SK-N-SH (cell line): ENCODE data around the gene CDC42.

Experiments used
- CTCF ChIP-seq: fragments of 200-600 bp; sonication (generic); IDR thresholded peaks from 2 replicates; pipeline ENCODE4 v1.6.1; 2017; ENCODE audit warnings: antibody characterized with exemption, mild to moderate bottlenecking, moderate library complexity
- EP300 ChIP-seq, 2 experiments: IDR thresholded peaks; 2 replicates each; pipeline versions ENCODE4 v1.4.0 to v1.6.1; 2012; ENCODE audit warnings: borderline replicate concordance in 1 of 2, low read depth in 1 of 2, low read length in 1 of 2
- EZH2phosphoT487 ChIP-seq: fragments of 200-600 bp; sonication (generic); IDR thresholded peaks from 2 replicates; pipeline ENCODE4 v1.6.1; 2017; ENCODE audit warnings: low read depth, mixed run types, mild to moderate bottlenecking, antibody characterized with exemption, moderate library complexity, borderline replicate concordance
- JUND ChIP-seq: IDR thresholded peaks from 2 replicates; pipeline ENCODE4 v1.4.0; 2012
- NFIC ChIP-seq: IDR thresholded peaks from 2 replicates; pipeline ENCODE4 v1.4.0; 2012; ENCODE audit warnings: borderline replicate concordance
- TCF12 ChIP-seq: IDR thresholded peaks from 2 replicates; pipeline ENCODE4 v1.4.0; 2012
- TF ChIP-seq, protein P1 (sequence below): IDR thresholded peaks from 2 replicates; pipeline ENCODE4 v1.4.0; 2012; ENCODE audit warnings: low read depth, borderline replicate concordance

GRCh38 chr1:22039594-22040285 is 12.8 kb upstream of the CDC42 start:
- no peak for TF ChIP-seq JUND
- TF ChIP-seq EP300 (IDR thresholded peaks at IDR 0.05; ENCODE audit: borderline replicate concordance in 1 of 2, low read depth in 1 of 2, low read length in 1 of 2) = no peak
- TF ChIP-seq, protein P1, sequence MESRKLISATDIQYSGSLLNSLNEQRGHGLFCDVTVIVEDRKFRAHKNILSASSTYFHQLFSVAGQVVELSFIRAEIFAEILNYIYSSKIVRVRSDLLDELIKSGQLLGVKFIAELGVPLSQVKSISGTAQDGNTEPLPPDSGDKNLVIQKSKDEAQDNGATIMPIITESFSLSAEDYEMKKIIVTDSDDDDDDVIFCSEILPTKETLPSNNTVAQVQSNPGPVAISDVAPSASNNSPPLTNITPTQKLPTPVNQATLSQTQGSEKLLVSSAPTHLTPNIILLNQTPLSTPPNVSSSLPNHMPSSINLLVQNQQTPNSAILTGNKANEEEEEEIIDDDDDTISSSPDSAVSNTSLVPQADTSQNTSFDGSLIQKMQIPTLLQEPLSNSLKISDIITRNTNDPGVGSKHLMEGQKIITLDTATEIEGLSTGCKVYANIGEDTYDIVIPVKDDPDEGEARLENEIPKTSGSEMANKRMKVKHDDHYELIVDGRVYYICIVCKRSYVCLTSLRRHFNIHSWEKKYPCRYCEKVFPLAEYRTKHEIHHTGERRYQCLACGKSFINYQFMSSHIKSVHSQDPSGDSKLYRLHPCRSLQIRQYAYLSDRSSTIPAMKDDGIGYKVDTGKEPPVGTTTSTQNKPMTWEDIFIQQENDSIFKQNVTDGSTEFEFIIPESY = no peak
- no peak for TF ChIP-seq NFIC
- no peak for TF ChIP-seq EZH2phosphoT487
- TF ChIP-seq TCF12 = no peak
- no peak for TF ChIP-seq CTCF
